PC-3 (cell line): ENCODE data around the gene LENEP. TPM values are rescaled to one million over a fixed set of nuclear protein-coding genes. Genes with fewer than 3 reads are reported as not detected.

Experiments used
- ATAC-seq: fragments of 200-7000 bp; cut with Tn5 transposase; 2 replicates; pipeline ENCODE4 v1.9.1; 2020; ENCODE audit warnings: mild to moderate bottlenecking, moderate library complexity
- BruUV-seq: library from RNA; stranded (reverse); fragments of 400-500 nt; replicated peaks from 2 replicates; lab custom pipeline; 2021; lab: Mats Ljungman, UMichigan
- CTCF ChIA-PET: fragments of 300-600 bp; sonication (Branson Sonifier 250); formaldehyde crosslinking; loops from one replicate; lab custom pipeline; 2022; ENCODE audit warnings: antibody characterized with exemption; lab: Charles Lee
- POLR2A ChIA-PET: fragments of 300-600 bp; sonication (Branson Sonifier 250); formaldehyde crosslinking; loops from one replicate; lab custom pipeline; 2022; ENCODE audit warnings: antibody characterized with exemption; ENCODE audit not compliant: unreplicated experiment; lab: Charles Lee
- DNase-seq: peaks from one replicate; pipeline ENCODE4 v3.0.0-alpha.2; 2015
- H2AFZ ChIP-seq: fragments of 300-600 bp; sonication (generic); 2 replicates; pipeline ENCODE4 v1.6.0; 2016; ENCODE audit warnings: antibody characterized with exemption, low read length
- H3F3A ChIP-seq: fragments of 300-600 bp; sonication (generic); one replicate; pipeline ENCODE4 v1.6.0; 2017; ENCODE audit warnings: antibody characterized with exemption, low read length, control low read depth, mild to moderate bottlenecking; ENCODE audit not compliant: unreplicated experiment
- H3K27ac ChIP-seq: fragments of 300-600 bp; sonication (generic); 2 replicates; pipeline ENCODE4 v1.5.1; 2016; ENCODE audit warnings: mild to moderate bottlenecking, low read length
- H3K27me3 ChIP-seq: fragments of 300-600 bp; sonication (generic); 2 replicates; pipeline ENCODE4 v1.6.1; 2016; ENCODE audit warnings: low read length, mixed read lengths
- H3K36me3 ChIP-seq: fragments of 300-600 bp; sonication (generic); 2 replicates; pipeline ENCODE4 v1.6.1; 2016; ENCODE audit warnings: low read depth, mixed run types, low read length, mixed read lengths
- H3K4me1 ChIP-seq: fragments of 300-600 bp; sonication (generic); 2 replicates; pipeline ENCODE4 v1.5.1; 2016; ENCODE audit warnings: low read length; ENCODE audit not compliant: insufficient read depth
- H3K4me2 ChIP-seq: fragments of 300-600 bp; sonication (generic); 2 replicates; pipeline ENCODE4 v1.6.0; 2016; ENCODE audit warnings: low read length
- H3K4me3 ChIP-seq: fragments of 300-600 bp; sonication (generic); 2 replicates; pipeline ENCODE4 v1.5.1; 2016; ENCODE audit warnings: mild to moderate bottlenecking, low read length, mixed read lengths
- H3K79me2 ChIP-seq: fragments of 300-600 bp; sonication (generic); 2 replicates; pipeline ENCODE4 v1.6.1; 2017; ENCODE audit warnings: low read length, mixed read lengths
- H3K9ac ChIP-seq: fragments of 300-600 bp; sonication (generic); 2 replicates; pipeline ENCODE4 v1.6.0; 2016; ENCODE audit warnings: mild to moderate bottlenecking, low read length
- H3K9me2 ChIP-seq: fragments of 300-600 bp; sonication (generic); replicated peaks from 2 replicates; pipeline ENCODE4 v1.6.1; 2016; ENCODE audit warnings: mixed run types, low read length, mixed read lengths
- H3K9me3 ChIP-seq: fragments of 300-600 bp; sonication (generic); 2 replicates; pipeline ENCODE4 v1.6.1; 2016; ENCODE audit warnings: low read length, mixed read lengths
- H4K20me1 ChIP-seq: fragments of 300-600 bp; sonication (generic); 2 replicates; pipeline ENCODE4 v1.6.1; 2016; ENCODE audit warnings: low read length, mixed read lengths
- CTCF ChIP-seq: fragments of 300-600 bp; sonication (generic); conservative IDR thresholded peaks from 2 replicates; pipeline ENCODE4 v1.5.1; 2017; ENCODE audit warnings: antibody characterized with exemption, low read depth, mild to moderate bottlenecking, low read length
- EZH2 ChIP-seq: fragments of 300-600 bp; sonication (generic); IDR thresholded peaks from one replicate; pipeline ENCODE4 v1.6.1; 2017; ENCODE audit warnings: antibody characterized with exemption, mild to moderate bottlenecking, low read length; ENCODE audit not compliant: unreplicated experiment
- EZH2phosphoT487 ChIP-seq: fragments of 300-600 bp; sonication (generic); IDR thresholded peaks from 2 replicates; pipeline ENCODE4 v1.6.1; 2018; ENCODE audit warnings: mild to moderate bottlenecking, antibody characterized with exemption, low read length, borderline replicate concordance
- intact Hi-C: fragments of 100-400 bp; cut with micrococcal nuclease; formaldehyde crosslinking; loops from 2 replicates; pipeline ENCODE4 v1.9.0; 2023
- total RNA-seq: library from RNA; depleted of rRNA; stranded (reverse); fragments of >200 nt; gene quantifications from 2 replicates; pipeline ENCODE4 v1.2.3, GENCODE V29; 2014

The LENEP gene
- total RNA-seq, 1 experiment from 2014 or later: not detected

DNA sequence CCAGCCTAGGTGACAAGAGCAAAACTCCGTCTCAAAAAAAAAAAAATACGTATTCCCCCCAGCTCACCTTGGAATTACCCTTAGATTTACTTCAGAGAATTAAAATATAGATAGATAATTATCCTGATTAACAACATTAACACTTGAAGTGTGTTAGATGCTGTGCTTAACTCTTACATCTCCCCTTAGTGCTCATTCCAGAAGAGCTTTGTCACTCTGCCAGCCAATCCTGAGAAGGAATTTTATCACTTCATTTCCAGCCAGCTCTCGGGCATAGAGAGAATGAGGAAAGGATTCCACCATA is 21.2 kb upstream of the LENEP start:
- Histone ChIP-seq H3K27me3 (no peaks in the 10 kb centered on the region), H3K9me3 (no peaks in the 10 kb centered on the region), H3K4me1 (peaks cover 51% of the 10 kb centered on the region), H3K9me2 (no peaks in the 10 kb centered on the region), H3K4me2 (peak overlapping the region; percentile 88), H3K9ac (peak overlapping the region; percentile 89), H2AFZ (0 out of 2 replicates have a peak overlapping the region, but pooled peaks have one; percentile 30), H3K36me3 (peaks cover 10% of the 10 kb centered on the region; the same call in 1 of the 2 replicates), H3K79me2 (peaks cover 59% of the 10 kb centered on the region), H4K20me1 (peaks cover 9% of the 10 kb centered on the region; the same call in 1 of the 2 replicates), H3K4me3 (peak overlapping the region; percentile 80), H3K27ac (peak overlapping the region; percentile 96), H3F3A (peaks cover 9% of the 10 kb centered on the region)
- no TSS peak for BruUV-seq
- DNase-seq (no peak), ATAC-seq (no peak)
- TF ChIP-seq CTCF (no peak), EZH2 (no peak), EZH2phosphoT487 (no peak)
- ChIA-PET CTCF (interaction anchor here (0.5 kb wide), 1 partner anchor 80 kb away, joined by 6 read pairs; no protein-coding TSS in a partner anchor), POLR2A (interaction anchor here (0.7 to 1.3 kb wide), 4 partner anchors 11 to 361 kb away, joined by 3 to 4 read pairs (median 4); partner anchors contain the start of gene PYGO2)
- intact Hi-C loops: loop anchor here (1.0 to 5.0 kb wide), 4 partner anchors 8 to 165 kb away; partner anchors contain the start of genes EFNA4 and SLC50A1

GRCh38 chr1:154972517-154973343 is 20.7 kb upstream of the LENEP start:
- ATAC-seq (peak; percentile 26), DNase-seq (peak; percentile 99)
- intact Hi-C loops: loop anchor here (1.0 to 5.0 kb wide), 6 partner anchors 8 to 165 kb away; partner anchors contain the start of genes EFNA4, PYGO2 and SLC50A1
- no peaks in the 10 kb centered on the region for H3K9me2 ChIP-seq
- CTCF ChIA-PET: interaction anchor here (0.5 to 1.4 kb wide), 3 partner anchors 17 to 79 kb away, joined by 5 to 8 read pairs (median 6); partner anchors contain the start of genes PBXIP1 and ZBTB7B
- H3K9ac ChIP-seq: peak overlapping the region; percentile 89
- peak overlapping the region; percentile 80 for H3K4me3 ChIP-seq
- TF ChIP-seq EZH2: no peak
- TF ChIP-seq CTCF: no peak
- TF ChIP-seq EZH2phosphoT487: no peak
- peaks cover 55% of the 10 kb centered on the region for H3K4me1 ChIP-seq
- H3F3A ChIP-seq: peaks cover 9% of the 10 kb centered on the region
- peaks cover 10% of the 10 kb centered on the region; the same call in 1 of the 2 replicates for H3K36me3 ChIP-seq
- POLR2A ChIA-PET: interaction anchor here (0.5 to 1.3 kb wide), 9 partner anchors 11 to 493 kb away, joined by 3 to 6 read pairs (median 4); partner anchors contain the start of genes ADAM15, EFNA4, PBXIP1 and PYGO2
- H4K20me1 ChIP-seq: peaks cover 13% of the 10 kb centered on the region; the same call in 1 of the 2 replicates
- BruUV-seq: TSS peak; percentile 69
- no peaks in the 10 kb centered on the region for H3K9me3 ChIP-seq
- peak overlapping the region; percentile 88 for H3K4me2 ChIP-seq
- peak overlapping the region; percentile 96 for H3K27ac ChIP-seq
- peaks cover 64% of the 10 kb centered on the region for H3K79me2 ChIP-seq
- no peaks in the 10 kb centered on the region for H3K27me3 ChIP-seq
- H2AFZ ChIP-seq: 0 out of 2 replicates have a peak overlapping the region, but pooled peaks have one; percentile 30
